CD4-positive, alpha-beta T cell treated with Interleukin-6 for 4 hours (primary cell): ENCODE data around the gene MYL6.
"Not testable (repeated sequence)": the region's sequence is repeated elsewhere in the genome, so short reads cannot be mapped to it uniquely, and the experiment has no call there.

ENCODE experiments used
- DNase-seq: peaks from one replicate; pipeline ENCODE4 v3.0.0-alpha.2; 2020; ENCODE audit warnings: mixed read lengths

MYL6 gene

DNA sequence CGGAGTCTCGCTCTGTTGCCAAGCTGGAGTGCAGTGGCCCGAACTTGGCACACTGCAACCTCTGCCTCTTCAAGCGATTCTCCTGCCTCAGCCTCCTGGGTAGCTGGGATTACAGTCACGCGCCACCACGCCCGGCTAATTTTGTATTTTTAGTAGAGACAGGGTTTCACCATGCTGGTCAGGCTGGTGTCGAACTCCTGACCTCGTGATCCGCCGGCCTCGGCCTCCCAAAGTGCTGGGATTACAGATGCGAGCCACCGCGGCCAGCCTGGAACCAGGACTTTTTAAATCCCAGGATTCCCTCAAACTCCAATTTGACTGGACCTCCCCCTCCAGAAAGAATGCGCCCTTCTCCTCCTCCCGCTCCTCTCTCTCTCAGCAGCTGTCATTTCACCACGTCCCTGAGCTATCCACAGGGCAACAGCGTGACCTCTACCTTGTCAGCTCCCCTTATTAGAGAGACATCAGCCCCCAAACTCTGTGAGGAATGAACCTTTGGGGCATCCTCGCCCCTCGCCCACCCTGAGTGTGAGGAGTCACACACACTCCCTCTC lies 28.1 kb upstream of the MYL6 start:
- DNase-seq, result no peak

DNA sequence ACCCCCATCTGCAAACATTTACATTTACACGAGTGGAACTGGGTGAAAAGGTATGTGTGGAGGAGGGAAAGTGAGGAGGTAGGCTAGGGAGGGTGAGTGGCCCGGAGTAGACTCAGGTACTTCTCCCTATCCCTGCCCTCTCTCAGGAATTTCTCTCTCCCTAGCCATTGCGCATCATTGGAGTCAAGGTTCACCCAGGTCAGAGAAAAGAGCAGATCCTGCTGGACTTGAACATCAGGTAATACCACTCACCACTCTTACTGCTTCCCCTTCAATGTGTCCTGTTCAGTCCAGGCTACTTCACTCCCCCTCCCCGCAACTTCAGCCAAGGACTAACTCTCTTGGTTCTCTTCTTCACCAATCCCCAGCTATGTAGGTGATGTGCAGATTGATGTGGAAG lies 27.3 kb upstream of the MYL6 start:
- DNase-seq, result no peak

DNA sequence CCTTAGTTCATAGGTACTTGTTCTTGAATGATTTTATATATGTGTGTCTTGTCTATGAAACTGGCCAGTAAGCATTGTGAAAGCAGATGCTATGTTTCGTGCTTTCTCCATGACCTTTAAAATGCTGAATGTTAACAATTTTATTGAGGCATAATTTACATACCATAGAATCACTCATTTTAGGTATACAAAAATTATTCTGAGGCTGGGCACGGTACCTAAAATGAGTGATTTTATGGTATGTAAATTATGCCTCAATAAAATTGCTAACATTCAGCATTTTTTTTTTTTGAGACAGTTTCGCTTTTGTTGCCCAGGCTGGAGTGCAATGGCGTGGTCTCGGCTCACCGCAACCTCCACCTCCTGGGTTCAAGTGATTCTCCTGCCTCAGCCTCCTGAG lies 23.3 kb upstream of the MYL6 start:
- no peak for DNase-seq

- no peak for DNase-seq
These were observed 20.1 kb upstream of the MYL6 start for GRCh38 chr12:56137853-56138571.

- DNase-seq, result no peak
These were observed 16.0 kb upstream of the MYL6 start for GRCh38 chr12:56141946-56142784.

DNA sequence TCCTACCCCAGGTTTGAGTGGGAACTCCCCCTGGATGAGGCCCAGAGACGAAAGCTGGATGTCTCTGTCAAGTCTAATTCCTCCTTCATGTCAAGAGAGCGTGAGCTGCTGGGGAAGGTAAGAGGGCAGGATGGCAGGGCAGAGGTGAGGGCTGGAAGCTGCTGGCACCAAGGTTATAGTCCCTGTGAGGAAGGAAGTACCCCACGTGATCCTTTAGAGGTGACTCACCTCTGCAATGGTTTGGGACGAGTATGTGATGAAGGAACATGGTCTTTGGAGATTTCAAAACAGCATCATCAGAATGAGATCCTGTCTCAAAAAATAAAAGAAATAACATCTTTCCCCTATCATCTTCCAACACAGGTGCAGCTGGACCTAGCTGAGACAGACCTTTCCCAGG lies 14.9 kb upstream of the MYL6 start:
- DNase-seq, result peak; percentile 58

GRCh38 chr12:56143870-56144269 lies 14.3 kb upstream of the MYL6 start:
- DNase-seq, result no peak

- DNase-seq, result no peak
These were observed 12.9 kb upstream of the MYL6 start for GRCh38 chr12:56145217-56145616.

DNA sequence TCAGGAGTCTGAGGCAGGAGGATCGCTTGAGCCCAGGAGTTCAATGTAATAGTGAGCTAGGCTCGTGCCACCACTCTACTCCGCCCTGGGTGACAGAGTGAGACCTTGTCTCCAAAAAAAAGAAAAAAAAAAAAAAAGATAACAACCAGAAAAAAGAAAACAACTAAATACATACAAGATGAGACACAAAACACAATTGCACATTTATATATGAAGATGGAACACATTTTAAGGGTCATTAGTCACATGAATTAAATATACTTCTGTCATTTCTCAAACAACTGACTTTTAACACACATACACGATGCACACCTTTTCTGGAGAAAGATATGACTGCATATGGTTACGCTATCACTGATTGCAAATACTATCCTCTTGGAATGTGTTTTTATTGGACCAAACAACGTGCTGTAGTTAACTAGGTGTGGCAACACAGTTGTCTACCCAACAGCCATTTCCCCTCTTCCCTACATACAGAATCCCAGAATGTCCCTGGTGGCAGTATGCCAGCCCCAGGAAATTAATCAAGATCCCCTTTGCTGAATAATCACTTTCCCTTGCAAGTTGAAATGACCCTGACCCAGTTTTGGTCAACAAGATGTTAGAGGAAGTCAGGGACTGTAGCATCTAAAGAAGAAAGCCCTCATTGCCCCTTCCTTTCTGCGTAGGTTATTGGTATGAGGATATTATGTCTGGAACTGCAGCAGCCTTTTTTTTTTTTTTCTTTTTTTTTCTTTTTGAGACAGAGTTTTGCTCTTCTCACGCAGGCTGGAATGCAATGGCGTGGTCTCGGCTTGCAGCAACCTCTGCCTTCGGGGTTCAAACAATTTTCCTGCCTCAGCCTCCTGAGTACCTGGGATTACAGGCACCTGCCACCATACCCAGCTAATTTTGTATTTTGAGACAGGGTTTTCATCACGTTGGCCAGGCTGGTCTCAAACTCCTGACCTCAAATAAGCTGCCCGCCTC lies 11.4 kb upstream of the MYL6 start:
- no peak for DNase-seq

GRCh38 chr12:56150563-56150962 lies 7.6 kb upstream of the MYL6 start:
- DNase-seq, result no peak

DNA sequence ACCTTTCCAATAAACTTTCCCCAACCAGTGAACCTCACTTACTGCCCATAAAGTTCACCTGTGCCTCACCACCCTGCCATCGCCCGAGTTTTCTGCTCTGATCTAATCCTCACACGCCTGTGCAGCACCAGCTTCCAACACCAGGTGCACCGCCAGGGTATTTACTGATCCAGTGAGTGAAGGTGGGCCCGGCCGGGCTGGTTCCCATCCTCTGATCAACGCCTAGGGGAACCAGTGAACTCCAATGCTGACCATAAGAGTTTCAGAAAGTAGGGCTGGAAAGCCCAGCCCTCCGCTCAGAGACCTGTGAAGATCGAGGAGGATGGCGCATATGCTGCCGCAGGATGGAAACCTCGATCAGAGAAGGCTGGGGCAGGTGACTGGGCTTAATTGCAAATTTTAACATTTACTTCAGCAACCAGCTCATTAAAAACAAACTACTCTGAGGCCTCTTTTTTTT lies 6.5 kb upstream of the MYL6 start:
- peak; percentile 77 for DNase-seq

DNA sequence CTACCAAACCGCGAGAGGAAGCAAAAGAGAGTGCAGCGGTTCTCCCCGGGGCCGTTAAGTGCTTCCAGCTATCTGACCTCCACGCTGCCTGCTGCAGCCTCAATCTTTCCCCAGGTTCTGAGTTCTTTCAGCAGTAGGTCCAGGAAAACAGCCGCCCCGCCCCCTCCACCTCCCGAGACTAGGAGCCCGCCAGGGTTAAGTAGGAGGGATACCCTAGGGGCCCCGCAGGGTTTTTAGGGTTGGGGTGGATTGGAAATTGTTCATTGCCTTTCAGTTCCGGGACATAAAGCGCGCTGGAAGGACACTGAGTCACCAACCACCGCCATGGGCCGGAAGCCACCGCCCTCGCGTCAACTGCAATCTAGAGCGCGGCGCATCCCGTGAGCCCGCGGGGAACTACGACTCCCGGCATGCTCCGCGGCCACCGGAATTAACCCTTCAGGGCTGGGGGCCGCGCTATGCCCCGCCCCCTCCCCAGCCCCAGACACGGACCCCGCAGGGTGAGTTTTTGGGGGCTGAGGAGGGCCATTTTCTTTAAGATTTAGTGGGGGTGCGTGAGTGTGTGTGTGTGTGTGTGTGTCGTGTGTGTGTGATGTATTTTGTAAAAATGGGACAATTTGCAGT lies 5.9 kb upstream of the MYL6 start, which contains the start of gene MYL6B:
Gene MYL6B, plus strand, starts transcription at position 456 of the 624 bp plus-strand sequence. CDS start 1,332 bp downstream, outside the sequence.
- peak; percentile 96 for DNase-seq

DNA sequence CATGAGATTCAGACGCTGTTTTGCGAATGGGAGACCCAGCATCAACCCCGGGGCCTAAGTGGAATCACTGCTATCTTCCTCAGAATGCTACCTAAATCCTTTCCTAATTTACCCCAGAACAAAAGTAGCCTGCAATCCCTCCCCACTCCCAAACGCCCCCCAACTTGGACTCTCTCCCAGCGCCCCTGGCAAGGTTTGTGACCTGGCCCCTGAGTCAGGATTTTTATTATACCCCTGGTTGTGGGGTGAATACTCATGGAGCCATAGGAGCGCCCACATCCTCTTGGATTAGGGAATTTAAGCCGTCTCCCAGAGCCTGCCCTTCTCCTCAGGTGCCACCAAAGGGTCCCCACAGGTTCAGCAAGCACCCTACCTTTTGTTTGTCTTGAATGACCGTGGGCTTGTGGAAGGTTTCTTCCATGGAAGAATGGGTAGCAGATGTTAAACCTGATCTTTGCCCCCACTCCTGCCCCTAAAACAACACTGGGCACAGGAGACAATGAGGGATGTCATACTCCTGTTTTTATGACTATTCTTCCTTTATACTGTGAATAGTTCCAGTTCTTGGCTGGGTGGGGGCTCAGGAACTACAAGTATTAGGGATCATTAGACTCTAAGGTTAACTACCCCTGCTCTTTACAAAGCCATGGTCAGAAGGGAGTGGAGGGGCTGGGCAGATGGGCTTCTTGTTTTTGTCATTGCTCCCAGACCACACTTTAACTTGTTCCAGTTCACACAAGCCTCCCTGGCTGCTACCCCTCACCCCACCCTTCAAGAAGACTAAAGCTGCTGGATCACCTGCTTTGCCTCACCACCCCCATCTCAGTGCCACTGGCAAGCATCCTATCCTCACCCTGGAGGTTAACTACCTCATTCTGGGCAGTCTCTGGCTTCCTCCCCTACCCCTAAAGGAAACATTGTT lies 5.1 kb upstream of the MYL6 start:
- DNase-seq, result no peak

GRCh38 chr12:56153678-56154065 lies 4.5 kb upstream of the MYL6 start:
- DNase-seq, result no peak

GRCh38 chr12:56154246-56154771 lies 3.9 kb upstream of the MYL6 start:
- no peak for DNase-seq

DNA sequence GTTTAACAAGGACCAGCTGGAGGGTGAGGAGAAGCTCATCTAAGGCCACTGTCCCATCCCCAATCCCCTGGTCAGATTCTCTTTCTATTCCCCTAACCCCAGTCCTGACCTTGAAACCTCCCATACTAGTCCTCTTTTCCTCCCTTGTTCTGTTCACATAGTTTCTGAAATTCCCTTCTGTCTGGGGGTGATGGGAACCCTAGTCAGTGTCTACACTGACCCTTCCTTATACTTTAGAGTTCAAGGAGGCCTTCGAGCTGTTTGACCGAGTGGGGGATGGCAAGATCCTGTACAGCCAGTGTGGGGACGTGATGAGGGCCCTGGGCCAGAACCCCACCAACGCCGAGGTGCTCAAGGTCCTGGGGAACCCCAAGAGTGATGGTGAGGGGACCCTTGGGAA lies 3.3 kb upstream of the MYL6 start:
- no peak for DNase-seq

- DNase-seq, result no peak
These were observed 2.8 kb upstream of the MYL6 start for GRCh38 chr12:56155256-56155845.

DNA sequence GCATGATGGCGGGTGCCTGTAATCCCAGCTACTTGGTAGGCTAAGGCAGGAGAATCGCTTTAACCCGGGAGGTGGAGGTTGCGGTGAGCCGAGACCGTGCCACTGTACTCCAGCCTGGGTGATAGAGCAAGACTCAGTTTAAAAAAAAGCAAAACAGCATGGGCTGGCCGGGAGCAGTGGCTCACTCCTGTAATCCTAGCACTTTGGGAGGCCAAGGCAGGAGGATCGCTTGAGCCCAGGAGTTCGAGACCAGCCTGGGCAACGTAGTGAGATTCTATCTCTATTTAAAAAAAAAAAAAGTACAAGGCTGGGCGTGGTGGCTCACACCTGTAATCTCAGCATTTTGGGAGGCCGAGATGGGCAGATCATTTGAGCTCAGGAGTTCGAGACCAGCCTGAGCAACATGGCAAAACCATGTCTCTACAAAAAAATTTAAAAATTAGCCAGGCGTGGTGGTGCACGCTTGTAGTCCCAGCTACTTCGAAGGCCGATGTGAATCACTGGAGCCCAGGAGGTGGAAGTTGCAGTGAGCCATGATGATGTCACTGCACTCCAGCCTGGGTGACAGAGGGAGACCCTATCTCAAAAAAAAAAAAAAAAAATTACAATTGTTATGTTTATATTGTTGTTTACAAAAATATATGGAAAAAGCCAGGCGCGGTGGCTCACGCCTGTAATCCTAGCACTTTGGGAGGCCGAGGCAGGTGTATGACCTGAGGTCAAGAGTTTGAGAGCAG lies 1.5 kb upstream of the MYL6 start:
- DNase-seq, result not testable (repeated sequence)

DNA sequence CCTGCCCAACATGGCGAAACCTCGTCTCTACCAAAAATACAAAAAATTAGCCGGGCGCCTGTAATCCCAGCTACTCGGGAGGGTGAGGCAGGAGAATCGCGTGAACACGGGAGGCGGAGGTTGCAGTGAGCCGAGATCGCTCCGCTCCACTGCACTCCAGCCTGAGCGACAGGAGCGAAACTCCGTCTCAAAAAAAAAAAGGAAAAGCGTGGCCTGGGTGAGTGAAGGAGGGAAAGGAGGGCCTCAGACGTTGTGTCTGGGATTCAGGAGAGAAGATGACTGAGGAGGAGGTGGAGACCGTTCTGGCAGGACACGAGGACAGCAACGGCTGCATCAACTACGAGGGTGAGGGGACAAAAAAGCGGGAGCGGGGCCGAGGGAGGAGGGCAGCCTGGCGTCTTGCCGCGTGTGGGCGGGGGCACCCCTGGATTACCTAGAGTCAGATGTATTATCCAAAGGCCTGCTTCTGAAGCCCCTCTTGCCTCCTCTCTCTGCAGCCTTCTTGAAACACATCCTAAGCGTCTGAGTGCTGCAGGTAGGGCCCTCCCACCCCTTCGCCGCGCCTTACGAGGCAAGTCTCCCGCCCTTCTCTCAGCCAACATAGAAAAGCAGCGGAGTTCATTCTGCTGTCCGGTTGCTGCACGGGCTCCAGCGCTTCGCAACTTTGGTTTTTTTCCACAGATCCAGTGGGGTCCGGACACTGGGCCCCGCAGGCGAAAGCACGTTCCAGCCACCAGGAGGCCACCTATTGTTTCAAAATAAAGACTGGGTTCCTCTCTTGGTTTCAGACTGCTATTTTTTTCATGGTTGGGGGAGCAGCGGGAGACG lies 744 bp upstream of the MYL6 start:
- DNase-seq, result peak; percentile 67
